Neural cell (in vitro differentiated cells): ENCODE data around the gene ATG9B. TPM values are rescaled to one million over a fixed set of nuclear protein-coding genes. Genes with fewer than 3 reads are reported as not detected.

Experiments used
- H2AFZ ChIP-seq: fragments of 200-600, 300-800 bp; sonication (generic), shearing (Covaris generic); 2 replicates; pipeline ENCODE4 v1.6.0; 2014; ENCODE audit warnings: low read depth, mild to moderate bottlenecking, antibody characterized with exemption, low read length, moderate library complexity
- H3F3A ChIP-seq: fragments of 200-600 bp; shearing (Covaris generic); 2 replicates; pipeline ENCODE4 v1.6.1; 2016; ENCODE audit warnings: mild to moderate bottlenecking, moderate library complexity, mixed read lengths, antibody characterized with exemption, low read length; ENCODE audit not compliant: insufficient read depth, poor library complexity, severe bottlenecking
- H3K27ac ChIP-seq: fragments of 200-600, 300-800 bp; sonication (generic), shearing (Covaris generic); 2 replicates; pipeline ENCODE4 v1.5.1; 2014; ENCODE audit warnings: mild to moderate bottlenecking, low read length, moderate library complexity
- H3K27me3 ChIP-seq: fragments of 300-800, 200-600 bp; sonication (generic), shearing (Covaris generic); 2 replicates; pipeline ENCODE4 v1.6.0; 2014; ENCODE audit warnings: mild to moderate bottlenecking, low read depth, low read length, moderate library complexity; ENCODE audit not compliant: insufficient read depth
- H3K36me3 ChIP-seq: fragments of 300-800, 200-600 bp; sonication (generic), shearing (Covaris generic); 2 replicates; pipeline ENCODE4 v1.5.1; 2014; ENCODE audit warnings: mild to moderate bottlenecking, antibody characterized with exemption, low read length, moderate library complexity; ENCODE audit not compliant: insufficient read depth
- H3K4me2 ChIP-seq: fragments of 300-800, 200-600 bp; sonication (generic), shearing (Covaris generic); 2 replicates; pipeline ENCODE4 v1.6.0; 2014; ENCODE audit warnings: mild to moderate bottlenecking, low read length
- H3K4me3 ChIP-seq: fragments of 300-800, 200-600 bp; sonication (generic), shearing (Covaris generic); 2 replicates; pipeline ENCODE4 v1.5.1; 2014; ENCODE audit warnings: mild to moderate bottlenecking, low read length, moderate library complexity
- H3K79me2 ChIP-seq: fragments of 200-600 bp; shearing (Covaris generic); replicated peaks from 2 replicates; pipeline ENCODE4 v1.6.0; 2014; ENCODE audit warnings: mild to moderate bottlenecking, low read length, moderate library complexity; ENCODE audit not compliant: insufficient read depth
- H3K9ac ChIP-seq: fragments of 300-800, 200-600 bp; sonication (generic), shearing (Covaris generic); 2 replicates; pipeline ENCODE4 v1.6.1; 2016; ENCODE audit warnings: mild to moderate bottlenecking, low read length, mixed read lengths
- H3K9me2 ChIP-seq: fragments of 200-600 bp; shearing (Covaris generic); 2 replicates; pipeline ENCODE4 v1.6.1; 2016; ENCODE audit warnings: mild to moderate bottlenecking, low read length, mixed read lengths; ENCODE audit not compliant: insufficient read depth
- H3K9me3 ChIP-seq: fragments of 200-600, 300-800 bp; sonication (generic), shearing (Covaris generic); 2 replicates; pipeline ENCODE4 v1.6.1; 2016; ENCODE audit warnings: mild to moderate bottlenecking, mixed run types, low read length, moderate library complexity, mixed read lengths
- H4K20me1 ChIP-seq: fragments of 200-600 bp; shearing (Covaris generic); 2 replicates; pipeline ENCODE4 v1.6.1; 2016; ENCODE audit warnings: mild to moderate bottlenecking, mixed run types; ENCODE audit not compliant: insufficient read depth
- EP300 ChIP-seq: fragments of 450-650 bp; conservative IDR thresholded peaks from 2 replicates; pipeline ENCODE4 v1.6.1; 2014; ENCODE audit warnings: antibody characterized with exemption, mild to moderate bottlenecking, moderate library complexity; ENCODE audit not compliant: poor library complexity, severe bottlenecking
- EZH2 ChIP-seq: fragments of 200-600, 300-800 bp; shearing (Covaris generic), sonication (generic); IDR thresholded peaks from 2 replicates; pipeline ENCODE4 v1.6.1; 2014; ENCODE audit warnings: antibody characterized with exemption, low read length, borderline replicate concordance, mild to moderate bottlenecking; ENCODE audit not compliant: insufficient read depth, poor library complexity, severe bottlenecking
- MXI1 ChIP-seq: fragments of 450-650 bp; conservative IDR thresholded peaks from 2 replicates; pipeline ENCODE4 v1.6.1; 2014; ENCODE audit warnings: antibody characterized with exemption, mild to moderate bottlenecking; ENCODE audit not compliant: poor library complexity, severe bottlenecking
- POLR2AphosphoS5 ChIP-seq: IDR thresholded peaks from 2 replicates; pipeline ENCODE4 v1.6.1; 2012
- RAD21 ChIP-seq: fragments of 450-650 bp; conservative IDR thresholded peaks from 2 replicates; pipeline ENCODE4 v1.6.1; 2014; ENCODE audit warnings: antibody characterized with exemption, mild to moderate bottlenecking, moderate library complexity
- SMC3 ChIP-seq: fragments of 450-650 bp; conservative IDR thresholded peaks from 2 replicates; pipeline ENCODE4 v1.6.1; 2014; ENCODE audit warnings: antibody characterized with exemption, mild to moderate bottlenecking, moderate library complexity; ENCODE audit not compliant: poor library complexity
- TAF1 ChIP-seq: IDR thresholded peaks from 2 replicates; pipeline ENCODE4 v1.6.1; 2012; ENCODE audit warnings: low read depth
- polyA plus RNA-seq: library from polyadenylated mRNA; depleted of rRNA; stranded (reverse); fragments of >200 nt; gene quantifications from 2 replicates; pipeline ENCODE4 v1.2.3, GENCODE V29; 2014
- TF ChIP-seq, protein P1 (sequence below): fragments of 450-650 bp; IDR thresholded peaks from 2 replicates; pipeline ENCODE4 v1.5.1; 2014; ENCODE audit warnings: antibody characterized with exemption, mild to moderate bottlenecking, moderate library complexity; ENCODE audit not compliant: poor library complexity, severe bottlenecking
- TF ChIP-seq, protein P2 (sequence below): IDR thresholded peaks from 2 replicates; pipeline ENCODE4 v1.6.1; 2012; ENCODE audit warnings: borderline replicate concordance

The ATG9B gene
- polyA plus RNA-seq, 1 donor from 2014 or later, result 1.4 TPM

DNA sequence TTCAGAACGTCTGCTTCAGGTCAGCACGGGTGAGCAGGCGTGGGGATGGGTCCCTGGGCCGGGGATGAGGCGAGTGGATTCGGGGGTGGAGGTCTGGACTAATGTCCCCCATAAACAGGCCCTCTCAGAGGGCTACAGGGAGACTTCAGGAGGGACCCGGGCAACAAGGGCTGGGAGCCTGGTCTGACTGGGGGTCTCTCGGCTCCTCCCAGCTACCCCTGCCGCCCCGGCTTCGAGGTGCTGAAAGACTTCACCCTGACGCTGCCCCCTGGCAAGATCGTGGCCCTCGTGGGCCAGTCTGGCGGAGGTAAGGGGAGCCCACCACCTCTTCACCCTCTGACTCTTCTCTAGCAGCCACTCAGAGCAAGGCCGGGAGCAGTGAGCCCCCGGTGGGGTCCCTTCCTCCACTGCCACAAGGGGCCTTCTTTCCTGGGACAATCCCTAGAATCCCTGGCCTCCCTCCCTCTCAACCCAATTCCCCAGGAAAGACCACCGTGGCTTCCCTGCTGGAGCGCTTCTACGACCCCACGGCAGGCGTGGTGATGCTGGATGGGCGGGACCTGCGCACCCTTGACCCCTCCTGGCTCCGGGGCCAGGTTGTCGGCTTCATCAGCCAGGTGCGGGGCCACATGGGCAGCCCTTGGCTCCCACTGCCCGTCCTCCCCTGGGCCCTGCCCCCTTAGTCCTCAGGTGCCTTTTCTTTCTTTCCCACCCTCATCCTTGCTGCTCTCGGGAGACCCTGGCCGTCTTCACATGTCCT, 16.5 kb upstream of the ATG9B start:
- Histone ChIP-seq H3K27ac (no peak overlapping the region), H3K36me3 (no peaks in the 10 kb centered on the region), H2AFZ (no peak overlapping the region), H3K9me2 (no peaks in the 10 kb centered on the region), H3K9me3 (no peaks in the 10 kb centered on the region), H3K4me3 (no peak overlapping the region), H3K9ac (no peak overlapping the region), H3K27me3 (no peaks in the 10 kb centered on the region), H3F3A (no peaks in the 10 kb centered on the region), H3K79me2 (no peaks in the 10 kb centered on the region), H3K4me2 (no peak overlapping the region), H4K20me1 (no peaks in the 10 kb centered on the region)
- TF ChIP-seq POLR2AphosphoS5 (no peak), EP300 (no peak), SMC3 (no peak), EZH2 (no peak), TAF1 (no peak), MXI1 (no peak)
- TF ChIP-seq, protein P1, sequence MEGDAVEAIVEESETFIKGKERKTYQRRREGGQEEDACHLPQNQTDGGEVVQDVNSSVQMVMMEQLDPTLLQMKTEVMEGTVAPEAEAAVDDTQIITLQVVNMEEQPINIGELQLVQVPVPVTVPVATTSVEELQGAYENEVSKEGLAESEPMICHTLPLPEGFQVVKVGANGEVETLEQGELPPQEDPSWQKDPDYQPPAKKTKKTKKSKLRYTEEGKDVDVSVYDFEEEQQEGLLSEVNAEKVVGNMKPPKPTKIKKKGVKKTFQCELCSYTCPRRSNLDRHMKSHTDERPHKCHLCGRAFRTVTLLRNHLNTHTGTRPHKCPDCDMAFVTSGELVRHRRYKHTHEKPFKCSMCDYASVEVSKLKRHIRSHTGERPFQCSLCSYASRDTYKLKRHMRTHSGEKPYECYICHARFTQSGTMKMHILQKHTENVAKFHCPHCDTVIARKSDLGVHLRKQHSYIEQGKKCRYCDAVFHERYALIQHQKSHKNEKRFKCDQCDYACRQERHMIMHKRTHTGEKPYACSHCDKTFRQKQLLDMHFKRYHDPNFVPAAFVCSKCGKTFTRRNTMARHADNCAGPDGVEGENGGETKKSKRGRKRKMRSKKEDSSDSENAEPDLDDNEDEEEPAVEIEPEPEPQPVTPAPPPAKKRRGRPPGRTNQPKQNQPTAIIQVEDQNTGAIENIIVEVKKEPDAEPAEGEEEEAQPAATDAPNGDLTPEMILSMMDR, result no peak
- TF ChIP-seq, protein P2, sequence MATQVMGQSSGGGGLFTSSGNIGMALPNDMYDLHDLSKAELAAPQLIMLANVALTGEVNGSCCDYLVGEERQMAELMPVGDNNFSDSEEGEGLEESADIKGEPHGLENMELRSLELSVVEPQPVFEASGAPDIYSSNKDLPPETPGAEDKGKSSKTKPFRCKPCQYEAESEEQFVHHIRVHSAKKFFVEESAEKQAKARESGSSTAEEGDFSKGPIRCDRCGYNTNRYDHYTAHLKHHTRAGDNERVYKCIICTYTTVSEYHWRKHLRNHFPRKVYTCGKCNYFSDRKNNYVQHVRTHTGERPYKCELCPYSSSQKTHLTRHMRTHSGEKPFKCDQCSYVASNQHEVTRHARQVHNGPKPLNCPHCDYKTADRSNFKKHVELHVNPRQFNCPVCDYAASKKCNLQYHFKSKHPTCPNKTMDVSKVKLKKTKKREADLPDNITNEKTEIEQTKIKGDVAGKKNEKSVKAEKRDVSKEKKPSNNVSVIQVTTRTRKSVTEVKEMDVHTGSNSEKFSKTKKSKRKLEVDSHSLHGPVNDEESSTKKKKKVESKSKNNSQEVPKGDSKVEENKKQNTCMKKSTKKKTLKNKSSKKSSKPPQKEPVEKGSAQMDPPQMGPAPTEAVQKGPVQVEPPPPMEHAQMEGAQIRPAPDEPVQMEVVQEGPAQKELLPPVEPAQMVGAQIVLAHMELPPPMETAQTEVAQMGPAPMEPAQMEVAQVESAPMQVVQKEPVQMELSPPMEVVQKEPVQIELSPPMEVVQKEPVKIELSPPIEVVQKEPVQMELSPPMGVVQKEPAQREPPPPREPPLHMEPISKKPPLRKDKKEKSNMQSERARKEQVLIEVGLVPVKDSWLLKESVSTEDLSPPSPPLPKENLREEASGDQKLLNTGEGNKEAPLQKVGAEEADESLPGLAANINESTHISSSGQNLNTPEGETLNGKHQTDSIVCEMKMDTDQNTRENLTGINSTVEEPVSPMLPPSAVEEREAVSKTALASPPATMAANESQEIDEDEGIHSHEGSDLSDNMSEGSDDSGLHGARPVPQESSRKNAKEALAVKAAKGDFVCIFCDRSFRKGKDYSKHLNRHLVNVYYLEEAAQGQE, result no peak

DNA sequence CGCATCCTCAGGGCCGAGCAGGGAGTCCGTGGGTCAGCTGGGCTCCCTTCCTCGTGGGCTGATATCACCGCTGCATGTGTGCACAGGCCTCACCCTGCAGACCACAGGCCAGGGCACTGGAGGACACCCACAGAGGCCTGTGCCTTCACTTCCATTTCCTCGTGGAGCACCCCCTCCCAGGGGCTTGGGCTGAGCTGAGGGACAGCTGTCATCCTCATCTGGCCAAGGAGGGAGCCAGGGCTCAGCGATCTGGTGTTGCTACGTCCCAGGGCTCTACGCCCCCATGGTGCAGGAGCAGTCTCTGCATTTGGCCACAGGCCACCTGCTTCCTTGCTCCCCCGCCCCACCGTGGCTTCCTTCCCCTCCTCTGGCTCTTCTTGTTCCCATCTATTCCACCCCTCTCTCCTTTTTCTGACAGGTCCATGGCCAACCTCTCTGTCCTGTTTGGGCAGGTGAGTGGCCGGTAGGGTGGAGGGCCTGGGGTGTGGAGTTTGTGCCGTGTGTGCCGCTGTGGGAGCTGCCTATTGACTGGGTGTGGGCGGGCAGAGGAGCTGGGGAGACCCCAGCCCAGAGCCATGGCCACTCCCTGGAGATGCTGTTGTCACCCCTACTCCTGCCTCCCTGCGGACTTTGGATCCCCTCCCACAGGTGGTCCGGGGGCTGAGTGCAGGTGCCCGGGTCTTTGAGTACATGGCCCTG, 15.7 kb upstream of the ATG9B start:
- Histone ChIP-seq H3K27me3 (no peaks in the 10 kb centered on the region), H3K9me2 (no peaks in the 10 kb centered on the region), H3K36me3 (no peaks in the 10 kb centered on the region), H3K4me2 (no peak overlapping the region), H3K9me3 (no peaks in the 10 kb centered on the region), H3K9ac (no peak overlapping the region), H2AFZ (no peak overlapping the region), H3K27ac (no peak overlapping the region), H3K79me2 (no peaks in the 10 kb centered on the region), H3F3A (no peaks in the 10 kb centered on the region), H3K4me3 (no peak overlapping the region), H4K20me1 (no peaks in the 10 kb centered on the region)
- TF ChIP-seq POLR2AphosphoS5, result no peak
- TF ChIP-seq RAD21, result no peak
- TF ChIP-seq TAF1, result no peak
